Kidney capillary endothelial cell (primary cell): ENCODE data around the gene HEATR1.

Experiments
- DNase-seq: peaks from one replicate; pipeline ENCODE4 v3.0.0-alpha.2; 2018; ENCODE audit warnings: low spot score

The HEATR1 gene

GRCh38 chr1:236536540-236536939, 67.8 kb downstream of the HEATR1 start:
- no peak for DNase-seq

- DNase-seq: no peak
These were observed 68.6 kb downstream of the HEATR1 start for GRCh38 chr1:236535662-236536161.

- no peak for DNase-seq
These were observed 69.1 kb downstream of the HEATR1 start for GRCh38 chr1:236535190-236535589.

GRCh38 chr1:236534151-236534651, 70.1 kb downstream of the HEATR1 start:
- DNase-seq: peak; percentile 65

GRCh38 chr1:236532850-236533249, 71.5 kb downstream of the HEATR1 start:
- no peak for DNase-seq

GRCh38 chr1:236530959-236531358, 73.4 kb downstream of the HEATR1 start:
- DNase-seq: no peak

GRCh38 chr1:236530286-236530685, 74.0 kb downstream of the HEATR1 start:
- DNase-seq: no peak

GRCh38 chr1:236526079-236526478, 78.2 kb downstream of the HEATR1 start:
- DNase-seq: no peak

GRCh38 chr1:236524895-236525184, 79.5 kb downstream of the HEATR1 start:
- no peak for DNase-seq

GRCh38 chr1:236524142-236524894, 80.0 kb downstream of the HEATR1 start:
- peak; percentile 73 for DNase-seq

GRCh38 chr1:236523704-236524141, 80.6 kb downstream of the HEATR1 start, which contains the start of gene LGALS8:
Gene LGALS8 (plus strand): TSS chr1:236523982. CDS start chr1:236526071, 2,089 bp downstream.
- peak; percentile 68 for DNase-seq

- no peak for DNase-seq
These were observed 81.2 kb downstream of the HEATR1 start for GRCh38 chr1:236522937-236523703.

- DNase-seq: no peak
These were observed 83.8 kb downstream of the HEATR1 start for GRCh38 chr1:236520445-236521005.

- no peak for DNase-seq
These were observed 86.0 kb downstream of the HEATR1 start for GRCh38 chr1:236518322-236518721.

- DNase-seq: no peak
These were observed 87.2 kb downstream of the HEATR1 start for GRCh38 chr1:236516929-236517704.

- DNase-seq: no peak
These were observed 88.8 kb downstream of the HEATR1 start for GRCh38 chr1:236515443-236515958.

GRCh38 chr1:236514703-236515442, 89.4 kb downstream of the HEATR1 start:
- DNase-seq: no peak

- no peak for DNase-seq
These were observed 92.4 kb downstream of the HEATR1 start for GRCh38 chr1:236511735-236512418.

GRCh38 chr1:236509647-236510401, 94.5 kb downstream of the HEATR1 start:
- DNase-seq: no peak

- DNase-seq: no peak
These were observed 95.1 kb downstream of the HEATR1 start for GRCh38 chr1:236509203-236509602.
